GF-D8 (cell line): Measurements from ENCODE around the gene CCDC83.
"Not testable (repeated sequence)": the region's sequence is repeated elsewhere in the genome, so short reads cannot be mapped to it uniquely, and the experiment has no call there.

Experiments used
- DNase-seq: peaks from one replicate; lab custom pipeline; 2025; lab: John Stamatoyannopoulos, UW

The CCDC83 gene

GRCh38 chr11:85835729-85836128, 19.5 kb upstream of the CCDC83 start:
- DNase-seq, result no peak

GRCh38 chr11:85840932-85841331, 14.3 kb upstream of the CCDC83 start:
- DNase-seq, result not testable (repeated sequence)

- no peak for DNase-seq
Measured at GRCh38 chr11:85843929-85844328, 11.3 kb upstream of the CCDC83 start.

- no peak for DNase-seq
Measured at GRCh38 chr11:85844439-85845123, 10.6 kb upstream of the CCDC83 start.

GRCh38 chr11:85845124-85845631, 10.0 kb upstream of the CCDC83 start:
- DNase-seq, result no peak

GRCh38 chr11:85847436-85847835, 7.7 kb upstream of the CCDC83 start:
- DNase-seq, result no peak

- DNase-seq, result no peak
Measured at GRCh38 chr11:85848006-85848405, 7.2 kb upstream of the CCDC83 start.

GRCh38 chr11:85848556-85848955, 6.6 kb upstream of the CCDC83 start:
- DNase-seq, result no peak

- not testable (repeated sequence) for DNase-seq
Measured at GRCh38 chr11:85852754-85853153, 2.4 kb upstream of the CCDC83 start.

- not testable (repeated sequence) for DNase-seq
Measured at GRCh38 chr11:85853541-85853940, 1.6 kb upstream of the CCDC83 start.

- DNase-seq, result no peak
Measured at GRCh38 chr11:85854212-85854556, 999 bp upstream of the CCDC83 start.

- peak; percentile 71 for DNase-seq
Measured at GRCh38 chr11:85854557-85855340, 434 bp upstream of the CCDC83 start.

GRCh38 chr11:85857098-85857497, 1.9 kb downstream of the CCDC83 start:
- no peak for DNase-seq

- not testable (repeated sequence) for DNase-seq
Measured at GRCh38 chr11:85859541-85859940, 4.4 kb downstream of the CCDC83 start.

GRCh38 chr11:85863855-85864254, 8.7 kb downstream of the CCDC83 start:
- DNase-seq, result no peak

GRCh38 chr11:85866137-85866827, 11.1 kb downstream of the CCDC83 start:
- DNase-seq, result no peak

- no peak for DNase-seq
Measured at GRCh38 chr11:85867751-85868150, 12.6 kb downstream of the CCDC83 start.

- no peak for DNase-seq
Measured at GRCh38 chr11:85869781-85870180, 14.6 kb downstream of the CCDC83 start.

GRCh38 chr11:85874265-85874664, 19.1 kb downstream of the CCDC83 start:
- DNase-seq, result no peak

- DNase-seq, result no peak
Measured at GRCh38 chr11:85875505-85875904, 20.3 kb downstream of the CCDC83 start.

- DNase-seq, result no peak
Measured at GRCh38 chr11:85884581-85885021, 29.4 kb downstream of the CCDC83 start.
